ENCODE data around the gene PLEKHG3. TPM values are rescaled to one million over a fixed set of nuclear protein-coding genes. Genes with fewer than 3 reads are reported as not detected.

PLEKHG3 gene
- total and polyA plus RNA-seq, 12 donors = 2.7 to 11.7 (median 8.9) TPM

DNA sequence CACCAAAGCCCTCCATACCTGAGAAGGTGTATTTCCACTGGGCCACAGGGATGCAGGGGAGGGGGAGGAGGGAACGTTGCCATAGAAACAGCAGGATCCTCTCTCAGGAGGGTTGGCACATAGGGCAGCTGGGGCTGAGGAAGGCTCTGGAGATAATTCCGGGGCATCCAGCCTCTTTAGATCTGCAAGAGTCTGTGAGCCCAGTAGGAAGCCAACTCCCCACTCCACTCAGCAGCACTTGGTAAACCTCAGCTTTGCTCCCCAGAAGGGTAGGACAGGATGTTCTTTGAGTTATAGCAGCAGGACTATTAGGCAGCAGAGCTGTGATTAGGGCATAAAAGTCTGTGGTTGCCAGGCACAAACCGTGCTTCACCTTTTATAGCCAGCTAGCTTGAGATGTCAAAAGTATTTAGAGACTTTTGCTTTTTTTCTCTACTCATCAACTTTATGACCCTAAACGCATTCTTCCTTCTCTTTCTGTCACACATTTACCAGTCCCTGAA is 7.8 kb upstream of the PLEKHG3 start:
- WGBS, 4 donors = 64 to 78% (median 76%) methylated on average over 4 of the region's 4 CpGs
- Histone ChIP-seq H3K9me3 (replicated peaks in 1 of 3) (no peaks in the 10 kb centered on the region), H3K27me3 (no peaks in the 10 kb centered on the region), H3K36me3 (replicated peaks in 1 of 2) (no peaks in the 10 kb centered on the region), H3K4me3 (no peak overlapping the region), H3K27ac (no peak overlapping the region), H3K4me1 (replicated peaks in 1 of 2) (no peaks in the 10 kb centered on the region)
- DNase-seq = peak in 1 of 7 donors; percentile 63
- intact Hi-C loops (cut with DNase I) = no loop called here
- TF ChIP-seq, protein P1, sequence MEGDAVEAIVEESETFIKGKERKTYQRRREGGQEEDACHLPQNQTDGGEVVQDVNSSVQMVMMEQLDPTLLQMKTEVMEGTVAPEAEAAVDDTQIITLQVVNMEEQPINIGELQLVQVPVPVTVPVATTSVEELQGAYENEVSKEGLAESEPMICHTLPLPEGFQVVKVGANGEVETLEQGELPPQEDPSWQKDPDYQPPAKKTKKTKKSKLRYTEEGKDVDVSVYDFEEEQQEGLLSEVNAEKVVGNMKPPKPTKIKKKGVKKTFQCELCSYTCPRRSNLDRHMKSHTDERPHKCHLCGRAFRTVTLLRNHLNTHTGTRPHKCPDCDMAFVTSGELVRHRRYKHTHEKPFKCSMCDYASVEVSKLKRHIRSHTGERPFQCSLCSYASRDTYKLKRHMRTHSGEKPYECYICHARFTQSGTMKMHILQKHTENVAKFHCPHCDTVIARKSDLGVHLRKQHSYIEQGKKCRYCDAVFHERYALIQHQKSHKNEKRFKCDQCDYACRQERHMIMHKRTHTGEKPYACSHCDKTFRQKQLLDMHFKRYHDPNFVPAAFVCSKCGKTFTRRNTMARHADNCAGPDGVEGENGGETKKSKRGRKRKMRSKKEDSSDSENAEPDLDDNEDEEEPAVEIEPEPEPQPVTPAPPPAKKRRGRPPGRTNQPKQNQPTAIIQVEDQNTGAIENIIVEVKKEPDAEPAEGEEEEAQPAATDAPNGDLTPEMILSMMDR (IDR thresholded peaks at IDR 0.05) = no peak
- TF ChIP-seq POLR2A (IDR thresholded peaks at IDR 0.05) = no peak

DNA sequence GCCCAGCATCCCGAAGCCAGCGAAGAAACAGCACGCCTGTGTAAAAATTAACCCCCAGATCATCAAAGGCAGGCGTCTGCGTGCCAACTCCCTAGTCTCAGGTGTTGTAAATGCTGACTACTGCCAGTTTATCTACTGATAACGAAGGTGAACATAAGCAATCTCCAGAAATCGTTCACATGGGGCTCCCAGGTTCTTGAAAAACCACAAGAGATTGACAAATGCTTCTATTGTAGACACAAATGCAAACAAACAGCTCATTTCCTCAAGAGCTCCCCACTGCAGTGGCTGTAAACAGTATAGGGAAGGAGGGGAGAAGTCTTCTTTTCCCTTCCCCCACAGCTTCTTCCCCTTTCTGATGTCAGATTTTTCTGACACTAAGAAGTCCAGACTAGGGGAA is 5.3 kb upstream of the PLEKHG3 start:
- no peaks in the 10 kb centered on the region for H3K27me3 ChIP-seq
- H3K36me3 ChIP-seq (replicated peaks in 1 of 2) = no peaks in the 10 kb centered on the region
- H3K4me3 ChIP-seq = no peak overlapping the region
- 47 to 80% (median 69%) methylated on average over 7 of the region's 7 CpGs for WGBS, 4 donors
- TF ChIP-seq, protein P1 (IDR thresholded peaks at IDR 0.05) = no peak
- TF ChIP-seq POLR2A (IDR thresholded peaks at IDR 0.05) = no peak
- H3K9me3 ChIP-seq (replicated peaks in 1 of 3) = no peaks in the 10 kb centered on the region
- DNase-seq = no peak
- peaks cover 1 to 6% of the 10 kb centered on the region in 2 donors for H3K4me1 ChIP-seq (replicated peaks in 1 of 2)
- H3K27ac ChIP-seq = peak overlapping the region in 1 of 5 donors; percentile 45
- intact Hi-C loops (cut with DNase I) = no loop called here

DNA sequence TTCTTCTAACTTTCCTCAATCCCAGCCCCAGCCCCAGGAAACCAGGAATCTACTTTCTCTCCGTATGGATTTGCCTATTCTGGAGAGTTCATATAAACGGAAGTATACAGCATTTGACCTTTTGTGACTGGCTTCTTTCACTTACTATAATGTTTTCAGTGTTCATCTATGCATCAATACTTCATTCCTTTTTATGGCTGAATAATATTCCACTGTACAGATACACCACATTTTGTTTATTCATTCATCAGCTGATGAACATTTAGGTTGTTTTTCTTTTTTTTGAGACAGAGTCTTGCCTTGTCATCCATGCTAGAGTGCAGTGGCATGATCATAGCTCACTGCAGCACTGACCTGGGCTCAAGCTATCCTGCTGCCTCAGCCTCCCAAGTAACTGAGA is 3.9 kb upstream of the PLEKHG3 start:
- intact Hi-C loops (cut with DNase I) = no loop called here

DNA sequence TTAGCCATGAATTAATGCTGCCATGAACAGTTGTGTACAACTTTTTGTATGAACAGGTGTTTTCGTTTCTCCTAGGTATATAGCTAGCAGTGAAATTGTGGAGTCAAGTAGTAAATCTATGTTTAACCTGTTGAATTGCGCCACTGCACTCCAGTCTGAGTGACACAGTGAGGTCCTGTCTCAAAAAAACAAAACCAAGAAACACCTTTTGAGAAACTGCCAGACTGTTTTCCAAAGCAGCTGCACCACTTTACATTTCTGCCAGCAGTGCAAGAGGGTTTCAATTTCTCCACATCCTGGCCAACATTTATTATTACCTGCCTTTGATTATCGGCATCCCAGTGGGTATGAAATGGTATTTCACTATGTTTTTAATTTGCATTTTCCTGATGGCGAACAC is 3.3 kb upstream of the PLEKHG3 start:
- WGBS, 4 donors = 80 to 86% (median 85%) methylated on average over 4 of the region's 4 CpGs
- no peaks in the 10 kb centered on the region for H3K9me3 ChIP-seq (replicated peaks in 1 of 3)
- no peak overlapping the region for H3K4me3 ChIP-seq
- no peaks in the 10 kb centered on the region for H3K27me3 ChIP-seq
- TF ChIP-seq POLR2A (IDR thresholded peaks at IDR 0.05) = no peak
- TF ChIP-seq, protein P1 (IDR thresholded peaks at IDR 0.05) = no peak
- no peak for DNase-seq
- H3K4me1 ChIP-seq (replicated peaks in 1 of 2) = peaks cover 3 to 14% of the 10 kb centered on the region in 2 donors
- intact Hi-C loops (cut with DNase I) = no loop called here
- H3K27ac ChIP-seq = no peak overlapping the region
- H3K36me3 ChIP-seq (replicated peaks in 1 of 2) = no peaks in the 10 kb centered on the region

More for the DNA sequence above, 3.9 kb upstream of the PLEKHG3 start:
- TF ChIP-seq, protein P1 (IDR thresholded peaks at IDR 0.05) = no peak
- TF ChIP-seq POLR2A (IDR thresholded peaks at IDR 0.05) = no peak
- 65 to 75% (median 68%) methylated on average over 2 of the region's 2 CpGs for WGBS, 4 donors
- H3K27me3 ChIP-seq = no peaks in the 10 kb centered on the region
- no peak overlapping the region for H3K27ac ChIP-seq
- no peaks in the 10 kb centered on the region for H3K36me3 ChIP-seq (replicated peaks in 1 of 2)
- peaks cover 3 to 8% of the 10 kb centered on the region in 2 donors for H3K4me1 ChIP-seq (replicated peaks in 1 of 2)
- DNase-seq = no peak
- H3K4me3 ChIP-seq = no peak overlapping the region
- H3K9me3 ChIP-seq (replicated peaks in 1 of 3) = no peaks in the 10 kb centered on the region
